ENCODE measurements around the gene SND1. TPM values are rescaled to one million over a fixed set of nuclear protein-coding genes. Genes with fewer than 3 reads are reported as not detected.

SND1 gene
- total and polyA plus RNA-seq, 10 of the 15 experiments (the other 5 are each of a cell fraction or from before 2014, with no cell fraction given): 52.4 to 270 (median 146) TPM

DNA sequence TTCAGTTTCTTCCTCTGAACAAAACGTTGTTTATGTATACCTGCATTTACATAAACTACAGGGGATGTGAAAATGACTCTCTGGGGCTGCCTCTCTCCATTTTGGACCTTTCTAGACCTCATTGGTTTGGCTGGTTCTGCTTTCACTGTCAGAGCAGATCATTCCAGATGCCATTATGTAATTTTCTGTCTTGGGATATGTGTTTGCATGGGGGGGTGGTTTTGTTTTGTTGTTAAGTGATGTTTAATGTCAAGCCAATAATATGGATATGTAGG, 206.9 kb downstream of the SND1 start:
- FAIRE-seq: peak; percentile 44
- POLR2A ChIA-PET: interaction anchor here (0.7 kb wide), 1 partner anchor 15 kb away, joined by 3 read pairs; no protein-coding TSS in a partner anchor
- SMC1A ChIA-PET (ENCODE audit: uncharacterized antibody, unreplicated experiment): interaction anchor here (1.0 to 1.7 kb wide), 4 partner anchors 12 to 42 kb away, joined by 3 to 5 read pairs (median 4); no protein-coding TSS in a partner anchor
- TF ChIP-seq POU2F2 (IDR thresholded peaks at IDR 0.05; ENCODE audit: borderline replicate concordance, low read depth, low read length) (peak; percentile 59; the same call in 2 of the 3 replicates), RUNX3 (IDR thresholded peaks at IDR 0.05; ENCODE audit: low read length) (peak; percentile 34; the same call in 1 of the 2 replicates), SPI1 (IDR thresholded peaks at IDR 0.05; ENCODE audit: borderline replicate concordance, insufficient read depth, low read depth, low read length) (peak; percentile 37; the same call in 1 of the 2 replicates), MEF2B (IDR thresholded peaks at IDR 0.05; ENCODE audit: partially characterized antibody, poor library complexity, severe bottlenecking) (no peak), ZSCAN29 (IDR thresholded peaks at IDR 0.05) (no peak), ZNF207 (IDR thresholded peaks at IDR 0.05; ENCODE audit: borderline replicate concordance) (no peak), IKZF1 (conservative IDR thresholded peaks at IDR 0.05) (no peak)
- TF ChIP-seq, protein P1, sequence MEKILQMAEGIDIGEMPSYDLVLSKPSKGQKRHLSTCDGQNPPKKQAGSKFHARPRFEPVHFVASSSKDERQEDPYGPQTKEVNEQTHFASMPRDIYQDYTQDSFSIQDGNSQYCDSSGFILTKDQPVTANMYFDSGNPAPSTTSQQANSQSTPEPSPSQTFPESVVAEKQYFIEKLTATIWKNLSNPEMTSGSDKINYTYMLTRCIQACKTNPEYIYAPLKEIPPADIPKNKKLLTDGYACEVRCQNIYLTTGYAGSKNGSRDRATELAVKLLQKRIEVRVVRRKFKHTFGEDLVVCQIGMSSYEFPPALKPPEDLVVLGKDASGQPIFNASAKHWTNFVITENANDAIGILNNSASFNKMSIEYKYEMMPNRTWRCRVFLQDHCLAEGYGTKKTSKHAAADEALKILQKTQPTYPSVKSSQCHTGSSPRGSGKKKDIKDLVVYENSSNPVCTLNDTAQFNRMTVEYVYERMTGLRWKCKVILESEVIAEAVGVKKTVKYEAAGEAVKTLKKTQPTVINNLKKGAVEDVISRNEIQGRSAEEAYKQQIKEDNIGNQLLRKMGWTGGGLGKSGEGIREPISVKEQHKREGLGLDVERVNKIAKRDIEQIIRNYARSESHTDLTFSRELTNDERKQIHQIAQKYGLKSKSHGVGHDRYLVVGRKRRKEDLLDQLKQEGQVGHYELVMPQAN (conservative IDR thresholded peaks at IDR 0.05): no peak
- CTCF ChIA-PET: no interaction called here
- Histone ChIP-seq H3K36me3 (ENCODE audit: control insufficient read depth in 2 of 2, insufficient read depth in 2 of 2, low read length in 1 of 2) (peaks cover 2 to 5% of the 10 kb centered on the region in 2 experiments; a peak in 2 of 4 replicates), H3K4me2 (ENCODE audit: control insufficient read depth, insufficient read depth) (peak overlapping the region; percentile 57; the same call in 1 of the 2 replicates), H3K79me2 (ENCODE audit: control insufficient read depth, insufficient read depth, low read length) (peaks cover 8% of the 10 kb centered on the region), H3K4me1 (ENCODE audit: control insufficient read depth, insufficient read depth, low read length) (peaks cover 36% of the 10 kb centered on the region), H2AFZ (ENCODE audit: control insufficient read depth, low read depth, low read length) (no peak overlapping the region), H3K27ac (ENCODE audit: control insufficient read depth, insufficient read depth) (no peak overlapping the region; the same call in 1 of the 2 replicates), H3K4me3 (no peak overlapping the region), H3K9ac (ENCODE audit: control insufficient read depth, insufficient read depth, low read length) (no peak overlapping the region), H3K9me3 (replicated peaks; ENCODE audit: control insufficient read depth, insufficient read depth, low read length) (no peaks in the 10 kb centered on the region), H3K27me3 (replicated peaks in 1 of 2; ENCODE audit: control insufficient read depth in 2 of 2, insufficient read depth in 2 of 2, low read length in 1 of 2) (no peaks in the 10 kb centered on the region), H4K20me1 (ENCODE audit: control insufficient read depth, insufficient read depth) (no peaks in the 10 kb centered on the region)
- RAD21 ChIA-PET (ENCODE audit: unreplicated experiment): no interaction called here
- ATAC-seq: peak; percentile 60
- intact Hi-C loops (cut with micrococcal nuclease; ENCODE audit: unreplicated experiment) (no loop called here), in situ Hi-C loops (cut with MboI) (no loop called here)
- no peak for DNase-seq (ENCODE audit: low read depth, low spot score)
- no TSS peak for BruUV-seq (replicated peaks)
- 19% methylated on average over 1 of the region's 1 CpG for WGBS (ENCODE audit: insufficient coverage, insufficient replicate concordance, low lambda C conversion rate, missing lambda C conversion rate)

Measured in GM12878 (cell line).